B cell (primary cell): ENCODE data around the gene MRAS. TPM values are rescaled to one million over a fixed set of nuclear protein-coding genes. Genes with fewer than 3 reads are reported as not detected.

Experiments used
- ATAC-seq: fragments of 200-7000 bp; cut with Tn5 transposase; one replicate; pipeline ENCODE4 v1.10.0; 2021; ENCODE audit warnings: low read depth, mild to moderate bottlenecking, moderate number of reproducible peaks, moderate library complexity
- CTCF ChIA-PET: fragments of 350-600 bp; sonication (Branson Sonifier 250); formaldehyde crosslinking; loops from one replicate; lab custom pipeline; 2021; ENCODE audit warnings: antibody characterized with exemption, inconsistent platforms; lab: Charles Lee
- POLR2A ChIA-PET: fragments of 350-600 bp; sonication (Branson Sonifier 250); formaldehyde crosslinking; loops from one replicate; lab custom pipeline; 2021; ENCODE audit warnings: antibody characterized with exemption; lab: Charles Lee
- DNase-seq: peaks from one replicate; pipeline ENCODE4 v3.0.0; 2013
- H2AFZ ChIP-seq: 2 replicates; pipeline ENCODE4 v1.6.1; 2012; ENCODE audit warnings: mild to moderate bottlenecking, low read depth, low read length; ENCODE audit not compliant: insufficient read depth, poor library complexity, severe bottlenecking
- H3K27ac ChIP-seq, 2 donors: 1 replicate in 1 of 2; 2 replicates in 1 of 2; pipeline ENCODE4 v1.5.1; 2012 to 2013; ENCODE audit warnings: low read length in 2 of 2, mild to moderate bottlenecking in 2 of 2, moderate library complexity in 1 of 2
- H3K27me3 ChIP-seq, 4 experiments: fragments of 200-600 bp in 1 of 4; sonication (generic) in 1 of 4; replicated peaks in 1 of 4; 1 replicate in 2 of 4; 2 replicates in 2 of 4; pipeline versions ENCODE4 v1.6.1 to v1.7.0; 2013 to 2016; ENCODE audit warnings: low read length in 3 of 4, mild to moderate bottlenecking in 2 of 4, mixed read lengths in 1 of 4, moderate library complexity in 1 of 4; ENCODE audit not compliant: insufficient read depth in 4 of 4, control insufficient read depth in 3 of 4; ENCODE audit errors: control extremely low read depth in 1 of 4
- H3K36me3 ChIP-seq, 2 experiments: replicated peaks in 1 of 2; 1 replicate in 1 of 2; 2 replicates in 1 of 2; pipeline versions ENCODE4 v1.6.1 to v1.7.1; 2013; ENCODE audit warnings: low read length in 1 of 2; ENCODE audit not compliant: insufficient read depth in 2 of 2, control insufficient read depth in 1 of 2; ENCODE audit errors: control extremely low read depth in 1 of 2, extremely low read depth in 1 of 2
- H3K4me1 ChIP-seq, 2 donors: fragments of 200-600 bp in 1 of 2; sonication (generic) in 1 of 2; 1 replicate in 1 of 2; 2 replicates in 1 of 2; pipeline versions ENCODE4 v1.5.1 to v1.6.1; 2013 to 2017; ENCODE audit warnings: low read length in 2 of 2; ENCODE audit not compliant: control insufficient read depth in 2 of 2, insufficient read depth in 2 of 2
- H3K4me2 ChIP-seq: replicated peaks from 2 replicates; pipeline ENCODE3; 2012; ENCODE audit warnings: mild to moderate bottlenecking, low read depth, low read length; ENCODE audit not compliant: poor library complexity, severe bottlenecking
- H3K4me3 ChIP-seq, 5 experiments: fragments of 200-600 bp in 1 of 5; sonication (generic) in 1 of 5; 1 replicate in 3 of 5; 2 replicates in 2 of 5; pipeline versions ENCODE4 v1.5.1 to v1.7.0; 2011 to 2016; ENCODE audit warnings: low read length in 4 of 5, mild to moderate bottlenecking in 4 of 5, low read depth in 2 of 5, control low read depth in 1 of 5, moderate library complexity in 1 of 5; ENCODE audit not compliant: insufficient read depth in 1 of 5; ENCODE audit errors: control extremely low read depth in 1 of 5, extremely low read depth in 1 of 5
- H3K79me2 ChIP-seq: fragments of 200-600 bp; sonication (generic); one replicate; pipeline ENCODE4 v1.6.0; 2016; ENCODE audit warnings: low read length; ENCODE audit not compliant: control insufficient read depth, insufficient read depth
- H3K9ac ChIP-seq: fragments of 200-600 bp; sonication (generic); 2 replicates; pipeline ENCODE4 v1.6.1; 2017; ENCODE audit warnings: mild to moderate bottlenecking, low read length, moderate library complexity
- H3K9me3 ChIP-seq, 3 donors: one replicate each; pipeline versions ENCODE4 v1.6.1 to v1.7.1; 2013; ENCODE audit warnings: low read length in 2 of 3; ENCODE audit not compliant: control insufficient read depth in 2 of 3, insufficient read depth in 1 of 3; ENCODE audit errors: control extremely low read depth in 1 of 3
- H4K20me1 ChIP-seq: 2 replicates; pipeline ENCODE4 v1.6.0; 2012; ENCODE audit warnings: mild to moderate bottlenecking, low read length; ENCODE audit not compliant: insufficient read depth, control insufficient read depth, poor library complexity, severe bottlenecking
- H3K27ac Mint-ChIP-seq: one replicate; pipeline ENCODE4 v1.8.0; 2021; ENCODE audit warnings: mixed read lengths
- H3K27me3 Mint-ChIP-seq: one replicate; pipeline ENCODE4 v1.8.0; 2021; ENCODE audit warnings: mixed read lengths
- H3K4me1 Mint-ChIP-seq: one replicate; pipeline ENCODE4 v1.8.0; 2021; ENCODE audit warnings: mixed read lengths
- H3K4me3 Mint-ChIP-seq: one replicate; pipeline ENCODE4 v1.8.0; 2021; ENCODE audit warnings: mixed read lengths
- H3K9me3 Mint-ChIP-seq: one replicate; pipeline ENCODE4 v1.8.0; 2022; ENCODE audit warnings: mixed read lengths; ENCODE audit not compliant: insufficient read depth
- CTCF ChIP-seq: fragments of 200-600 bp; IDR thresholded peaks from one replicate; pipeline ENCODE4 v1.8.0; 2022; ENCODE audit warnings: antibody characterized with exemption, mild to moderate bottlenecking
- EZH2 ChIP-seq: IDR thresholded peaks from 2 replicates; pipeline ENCODE4 v1.6.1; 2012; ENCODE audit warnings: borderline replicate concordance, low read depth, mild to moderate bottlenecking, moderate library complexity, low read length; ENCODE audit not compliant: insufficient read depth, poor library complexity, severe bottlenecking
- WGBS: methylation state at CpG from one replicate; pipeline ENCODE4 v1.1.5; 2013; ENCODE audit warnings: missing lambda C conversion rate; ENCODE audit not compliant: insufficient coverage; 5-methylcytosine and 5-hydroxymethylcytosine counted together
- intact Hi-C: fragments of 100-400 bp; cut with micrococcal nuclease; formaldehyde crosslinking; loops from one replicate; pipeline ENCODE4 v1.10.0; 2022
- polyA plus RNA-seq: library from polyadenylated mRNA; depleted of rRNA; stranded (reverse); fragments of >200 nt; gene quantifications from 2 replicates; pipeline ENCODE4 v1.2.3, GENCODE V29; 2012
- total RNA-seq, 2 donors: library from RNA; stranded (reverse); fragments of 120-200 nt in 1 of 2; gene quantifications; 1 replicate in 1 of 2; 2 replicates in 1 of 2; pipeline versions ENCODE4 v1.2.3 to v1.2.4, GENCODE V29; 2013 to 2022

MRAS gene
- total and polyA plus RNA-seq, 2 donors (not counting 1 experiment from before 2014, with no cell fraction given) = 0.03 to 0.22 TPM

- peaks cover 30% of the 10 kb centered on the region for H3K27me3 Mint-ChIP-seq
- H3K36me3 ChIP-seq = no peaks in the 10 kb centered on the region
- ChIA-PET CTCF (interaction anchor here (1.4 kb wide), 1 partner anchor 10 kb away, joined by 3 read pairs; no protein-coding TSS in a partner anchor), POLR2A (no interaction called here)
- no peaks in the 10 kb centered on the region for H4K20me1 ChIP-seq
- H3K79me2 ChIP-seq = no peaks in the 10 kb centered on the region
- ATAC-seq (no peak), DNase-seq (no peak)
- no peak overlapping the region for H3K4me3 Mint-ChIP-seq
- H3K4me3 ChIP-seq = no peak overlapping the region
- intact Hi-C loops = no loop called here
- no peak overlapping the region for H3K27ac Mint-ChIP-seq
- H3K4me1 Mint-ChIP-seq = no peaks in the 10 kb centered on the region
- no peak overlapping the region for H3K9ac ChIP-seq
- peaks cover 0 to 2% (median 0%) of the 10 kb centered on the region in 4 experiments for H3K27me3 ChIP-seq
- H3K27ac ChIP-seq = no peak overlapping the region
- H3K9me3 ChIP-seq = no peaks in the 10 kb centered on the region
- no peak overlapping the region for H3K4me2 ChIP-seq
- no peaks in the 10 kb centered on the region for H3K9me3 Mint-ChIP-seq
- TF ChIP-seq CTCF (no peak), EZH2 (no peak)
- WGBS = 70% methylated on average over 2 of the region's 2 CpGs
- no peaks in the 10 kb centered on the region for H3K4me1 ChIP-seq
- H2AFZ ChIP-seq = no peak overlapping the region
Measured at GRCh38 chr3:138424323-138424722, 75.9 kb downstream of the MRAS start.

- intact Hi-C loops = no loop called here
- ATAC-seq = no peak
Measured at GRCh38 chr3:138426211-138426610, 77.8 kb downstream of the MRAS start.

More at GRCh38 chr3:138426211-138426610, 77.8 kb downstream of the MRAS start:
- H3K4me1 Mint-ChIP-seq = no peaks in the 10 kb centered on the region
- no peaks in the 10 kb centered on the region for H4K20me1 ChIP-seq
- peaks cover 25% of the 10 kb centered on the region for H3K27me3 Mint-ChIP-seq
- no peaks in the 10 kb centered on the region for H3K9me3 ChIP-seq
- no peak overlapping the region for H3K27ac ChIP-seq
- H3K9ac ChIP-seq = no peak overlapping the region
- no peak overlapping the region for H3K4me2 ChIP-seq
- no peaks in the 10 kb centered on the region for H3K4me1 ChIP-seq
- no peak overlapping the region for H2AFZ ChIP-seq
- H3K27ac Mint-ChIP-seq = no peak overlapping the region
- POLR2A ChIA-PET = no interaction called here
- H3K9me3 Mint-ChIP-seq = no peaks in the 10 kb centered on the region
- H3K79me2 ChIP-seq = no peaks in the 10 kb centered on the region
- CTCF ChIA-PET = interaction anchor here (1.2 kb wide), 1 partner anchor 9 kb away, joined by 3 read pairs; no protein-coding TSS in a partner anchor
- no peak overlapping the region for H3K4me3 ChIP-seq
- H3K36me3 ChIP-seq = no peaks in the 10 kb centered on the region
- 79% methylated on average over 2 of the region's 3 CpGs for WGBS
- H3K27me3 ChIP-seq = peaks cover 0 to 2% (median 0%) of the 10 kb centered on the region in 4 experiments
- no peak overlapping the region for H3K4me3 Mint-ChIP-seq
- no peak for DNase-seq
- no peak for TF ChIP-seq CTCF
- no peak for TF ChIP-seq EZH2
